GM23338 (cell line): ENCODE measurements around the gene GGNBP2. TPM values are rescaled to one million over a fixed set of nuclear protein-coding genes. Genes with fewer than 3 reads are reported as not detected.

ENCODE experiments used
- ATAC-seq: fragments of 200-7000 bp; cut with Tn5 transposase; 3 replicates; pipeline ENCODE4 v1.9.1; 2020
- DNase-seq: peaks from one replicate; pipeline ENCODE4 v3.0.0-alpha.2; 2015; ENCODE audit warnings: low spot score
- H2AFZ ChIP-seq: fragments of 200-600 bp; sonication (generic); 2 replicates; pipeline ENCODE4 v1.8.0; 2016; ENCODE audit warnings: antibody characterized with exemption, mild to moderate bottlenecking, moderate library complexity
- H3F3A ChIP-seq: fragments of 200-600 bp; sonication (generic); replicated peaks from 2 replicates; pipeline ENCODE4 v1.8.0; 2017; ENCODE audit warnings: antibody characterized with exemption, mixed run types, low read depth
- H3K27ac ChIP-seq: fragments of 200-600 bp; sonication (generic); 2 replicates; pipeline ENCODE4 v1.6.1; 2016; ENCODE audit warnings: low read depth
- H3K27me3 ChIP-seq: fragments of 200-600 bp; sonication (generic); 2 replicates; pipeline ENCODE4 v1.8.0; 2016; ENCODE audit warnings: mild to moderate bottlenecking, mixed run types, moderate library complexity; ENCODE audit not compliant: insufficient read depth
- H3K36me3 ChIP-seq: fragments of 200-600 bp; sonication (generic); 2 replicates; pipeline ENCODE4 v1.8.0; 2016; ENCODE audit warnings: mild to moderate bottlenecking; ENCODE audit not compliant: insufficient read depth
- H3K4me1 ChIP-seq: fragments of 200-600 bp; sonication (generic); 2 replicates; pipeline ENCODE4 v1.8.0; 2016; ENCODE audit warnings: mild to moderate bottlenecking, moderate library complexity; ENCODE audit not compliant: insufficient read depth
- H3K4me2 ChIP-seq: fragments of 200-600 bp; sonication (generic); 2 replicates; pipeline ENCODE4 v1.7.1; 2017; ENCODE audit warnings: mixed run types
- H3K4me3 ChIP-seq: fragments of 200-600 bp; sonication (generic); 2 replicates; pipeline ENCODE4 v1.6.1; 2016; ENCODE audit warnings: mixed run types
- H3K79me2 ChIP-seq: fragments of 200-600 bp; sonication (generic); replicated peaks from 2 replicates; pipeline ENCODE4 v1.8.0; 2017; ENCODE audit warnings: mild to moderate bottlenecking; ENCODE audit not compliant: insufficient read depth
- H3K9me2 ChIP-seq: fragments of 200-600 bp; sonication (generic); 2 replicates; pipeline ENCODE4 v1.8.0; 2017; ENCODE audit not compliant: insufficient read depth
- H4K20me1 ChIP-seq: fragments of 200-600 bp; sonication (generic); replicated peaks from 2 replicates; pipeline ENCODE4 v1.8.0; 2017; ENCODE audit warnings: mild to moderate bottlenecking; ENCODE audit not compliant: insufficient read depth
- H3K27ac Mint-ChIP-seq: 2 replicates; pipeline ENCODE4 v1.8.0; 2020; ENCODE audit warnings: inconsistent platforms, mild to moderate bottlenecking, moderate library complexity, mixed read lengths
- H3K27me3 Mint-ChIP-seq: 3 replicates; pipeline ENCODE4 v1.8.0; 2022; ENCODE audit warnings: low read depth, mild to moderate bottlenecking, moderate library complexity, mixed read lengths, inconsistent platforms; ENCODE audit not compliant: insufficient read depth, poor library complexity
- H3K36me3 Mint-ChIP-seq: 3 replicates; pipeline ENCODE4 v1.8.0; 2021; ENCODE audit warnings: low read depth, mild to moderate bottlenecking, inconsistent platforms, moderate library complexity, mixed read lengths
- H3K4me1 Mint-ChIP-seq: 3 replicates; pipeline ENCODE4 v1.8.0; 2020; ENCODE audit warnings: mild to moderate bottlenecking, inconsistent platforms, mixed read lengths
- H3K4me3 Mint-ChIP-seq: 3 replicates; pipeline ENCODE4 v1.8.0; 2021; ENCODE audit warnings: moderate library complexity, mild to moderate bottlenecking, inconsistent platforms, mixed read lengths
- H3K9me3 Mint-ChIP-seq: 3 replicates; pipeline ENCODE4 v1.8.0; 2020; ENCODE audit warnings: moderate library complexity, mild to moderate bottlenecking, inconsistent platforms, mixed read lengths
- EZH2 ChIP-seq: fragments of 200-600 bp; sonication (generic); IDR thresholded peaks from one replicate; pipeline ENCODE4 v1.8.0; 2017; ENCODE audit warnings: antibody characterized with exemption, mild to moderate bottlenecking, low read depth; ENCODE audit not compliant: unreplicated experiment
- STAT1 ChIP-seq: IDR thresholded peaks from one replicate; pipeline ENCODE4 v1.6.1; 2016; ENCODE audit warnings: antibody characterized with exemption; ENCODE audit not compliant: unreplicated experiment
- ZNF114 ChIP-seq: fragments of 250-450 bp; sonication (Bioruptor Pico); IDR thresholded peaks from 2 replicates; pipeline ENCODE4 v1.5.0; 2020; ENCODE audit warnings: mild to moderate bottlenecking, moderate library complexity
- polyA plus RNA-seq: library from polyadenylated mRNA; unstranded; fragments of >200 nt; fragmentation: Nextera tagmentation; extraction: Ambion mirVana; gene quantifications from 2 replicates; pipeline ENCODE4 v1.2.1, GENCODE V29; 2016
- total RNA-seq: library from RNA; depleted of rRNA; stranded (reverse); fragments of >200 nt; shearing (Covaris generic); gene quantifications from 2 replicates; pipeline ENCODE4 v1.2.3, GENCODE V29; 2014
- TF ChIP-seq, protein P1 (sequence below), 2 experiments: fragments of 200-600 bp in 1 of 2; sonication (generic) in 1 of 2; conservative IDR thresholded peaks; 2 replicates each; pipeline versions ENCODE4 v1.5.1 to v1.6.1; 2016 to 2017; ENCODE audit warnings: antibody characterized with exemption in 2 of 2, low read depth in 2 of 2, mild to moderate bottlenecking in 2 of 2, moderate library complexity in 1 of 2
- TF ChIP-seq, protein P2 (sequence below): IDR thresholded peaks from 2 replicates; pipeline ENCODE4 v1.6.1; 2016; ENCODE audit warnings: antibody characterized with exemption
- TF ChIP-seq, protein P3 (sequence below): IDR thresholded peaks from one replicate; pipeline ENCODE4 v1.6.1; 2018; ENCODE audit warnings: antibody characterized with exemption; ENCODE audit not compliant: unreplicated experiment

The GGNBP2 gene
- total and polyA plus RNA-seq, 2 experiments from 2014 or later: 40.7 to 41.2 TPM

DNA sequence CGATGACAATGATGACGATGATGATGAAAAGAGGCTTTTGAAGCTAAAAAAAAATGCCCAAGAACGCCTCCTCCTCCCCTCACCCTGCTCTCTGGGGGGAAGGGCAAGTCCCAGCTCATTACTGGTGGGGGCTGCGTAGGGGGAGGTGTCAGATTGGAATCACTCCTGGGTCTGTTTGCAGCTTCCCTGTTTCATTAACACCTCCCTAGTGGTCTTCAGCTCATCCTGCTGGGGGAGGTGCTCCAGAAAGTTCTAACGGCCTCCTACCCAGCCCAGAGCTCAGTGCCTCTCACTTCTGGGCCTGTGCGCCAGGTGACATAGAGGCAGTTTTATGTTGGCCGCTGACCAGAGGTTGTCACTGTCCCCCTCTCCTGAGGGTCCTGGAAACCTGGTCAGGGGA lies 69.4 kb downstream of the GGNBP2 start (continued):
- TF ChIP-seq, protein P1, sequence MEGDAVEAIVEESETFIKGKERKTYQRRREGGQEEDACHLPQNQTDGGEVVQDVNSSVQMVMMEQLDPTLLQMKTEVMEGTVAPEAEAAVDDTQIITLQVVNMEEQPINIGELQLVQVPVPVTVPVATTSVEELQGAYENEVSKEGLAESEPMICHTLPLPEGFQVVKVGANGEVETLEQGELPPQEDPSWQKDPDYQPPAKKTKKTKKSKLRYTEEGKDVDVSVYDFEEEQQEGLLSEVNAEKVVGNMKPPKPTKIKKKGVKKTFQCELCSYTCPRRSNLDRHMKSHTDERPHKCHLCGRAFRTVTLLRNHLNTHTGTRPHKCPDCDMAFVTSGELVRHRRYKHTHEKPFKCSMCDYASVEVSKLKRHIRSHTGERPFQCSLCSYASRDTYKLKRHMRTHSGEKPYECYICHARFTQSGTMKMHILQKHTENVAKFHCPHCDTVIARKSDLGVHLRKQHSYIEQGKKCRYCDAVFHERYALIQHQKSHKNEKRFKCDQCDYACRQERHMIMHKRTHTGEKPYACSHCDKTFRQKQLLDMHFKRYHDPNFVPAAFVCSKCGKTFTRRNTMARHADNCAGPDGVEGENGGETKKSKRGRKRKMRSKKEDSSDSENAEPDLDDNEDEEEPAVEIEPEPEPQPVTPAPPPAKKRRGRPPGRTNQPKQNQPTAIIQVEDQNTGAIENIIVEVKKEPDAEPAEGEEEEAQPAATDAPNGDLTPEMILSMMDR (conservative IDR thresholded peaks at IDR 0.05; ENCODE audit: low read depth in 2 of 2): no peak
- no peak for TF ChIP-seq STAT1
- TF ChIP-seq, protein P2, sequence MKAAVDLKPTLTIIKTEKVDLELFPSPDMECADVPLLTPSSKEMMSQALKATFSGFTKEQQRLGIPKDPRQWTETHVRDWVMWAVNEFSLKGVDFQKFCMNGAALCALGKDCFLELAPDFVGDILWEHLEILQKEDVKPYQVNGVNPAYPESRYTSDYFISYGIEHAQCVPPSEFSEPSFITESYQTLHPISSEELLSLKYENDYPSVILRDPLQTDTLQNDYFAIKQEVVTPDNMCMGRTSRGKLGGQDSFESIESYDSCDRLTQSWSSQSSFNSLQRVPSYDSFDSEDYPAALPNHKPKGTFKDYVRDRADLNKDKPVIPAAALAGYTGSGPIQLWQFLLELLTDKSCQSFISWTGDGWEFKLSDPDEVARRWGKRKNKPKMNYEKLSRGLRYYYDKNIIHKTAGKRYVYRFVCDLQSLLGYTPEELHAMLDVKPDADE: no peak
- TF ChIP-seq, protein P3, sequence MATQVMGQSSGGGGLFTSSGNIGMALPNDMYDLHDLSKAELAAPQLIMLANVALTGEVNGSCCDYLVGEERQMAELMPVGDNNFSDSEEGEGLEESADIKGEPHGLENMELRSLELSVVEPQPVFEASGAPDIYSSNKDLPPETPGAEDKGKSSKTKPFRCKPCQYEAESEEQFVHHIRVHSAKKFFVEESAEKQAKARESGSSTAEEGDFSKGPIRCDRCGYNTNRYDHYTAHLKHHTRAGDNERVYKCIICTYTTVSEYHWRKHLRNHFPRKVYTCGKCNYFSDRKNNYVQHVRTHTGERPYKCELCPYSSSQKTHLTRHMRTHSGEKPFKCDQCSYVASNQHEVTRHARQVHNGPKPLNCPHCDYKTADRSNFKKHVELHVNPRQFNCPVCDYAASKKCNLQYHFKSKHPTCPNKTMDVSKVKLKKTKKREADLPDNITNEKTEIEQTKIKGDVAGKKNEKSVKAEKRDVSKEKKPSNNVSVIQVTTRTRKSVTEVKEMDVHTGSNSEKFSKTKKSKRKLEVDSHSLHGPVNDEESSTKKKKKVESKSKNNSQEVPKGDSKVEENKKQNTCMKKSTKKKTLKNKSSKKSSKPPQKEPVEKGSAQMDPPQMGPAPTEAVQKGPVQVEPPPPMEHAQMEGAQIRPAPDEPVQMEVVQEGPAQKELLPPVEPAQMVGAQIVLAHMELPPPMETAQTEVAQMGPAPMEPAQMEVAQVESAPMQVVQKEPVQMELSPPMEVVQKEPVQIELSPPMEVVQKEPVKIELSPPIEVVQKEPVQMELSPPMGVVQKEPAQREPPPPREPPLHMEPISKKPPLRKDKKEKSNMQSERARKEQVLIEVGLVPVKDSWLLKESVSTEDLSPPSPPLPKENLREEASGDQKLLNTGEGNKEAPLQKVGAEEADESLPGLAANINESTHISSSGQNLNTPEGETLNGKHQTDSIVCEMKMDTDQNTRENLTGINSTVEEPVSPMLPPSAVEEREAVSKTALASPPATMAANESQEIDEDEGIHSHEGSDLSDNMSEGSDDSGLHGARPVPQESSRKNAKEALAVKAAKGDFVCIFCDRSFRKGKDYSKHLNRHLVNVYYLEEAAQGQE: no peak

GRCh38 chr17:36614933-36615332 lies 70.2 kb downstream of the GGNBP2 start:
- no peaks in the 10 kb centered on the region; the same call in 1 of the 2 replicates for H3F3A ChIP-seq
- DNase-seq (no peak), ATAC-seq (peak; percentile 46)
- no peaks in the 10 kb centered on the region for H3K36me3 ChIP-seq
- peaks cover 24% of the 10 kb centered on the region for H3K4me1 ChIP-seq
- 0 out of 2 replicates have a peak overlapping the region, but pooled peaks have one; percentile 27 for H3K4me2 ChIP-seq
- TF ChIP-seq, protein P1 (conservative IDR thresholded peaks at IDR 0.05; ENCODE audit: low read depth in 2 of 2): no peak
- TF ChIP-seq EZH2: no peak
- TF ChIP-seq ZNF114 (CRISPR knock-in tag): no peak
- Mint-ChIP-seq H3K4me1 (peaks cover 32% of the 10 kb centered on the region), H3K9me3 (no peaks in the 10 kb centered on the region; the same call in 2 of the 3 replicates), H3K4me3 (no peak overlapping the region; the same call in 2 of the 3 replicates), H3K27me3 (peaks cover 17% of the 10 kb centered on the region), H3K27ac (no peak overlapping the region), H3K36me3 (peaks cover 9% of the 10 kb centered on the region; the same call in 2 of the 3 replicates)
- no peak overlapping the region for H3K27ac ChIP-seq
- H3K9me2 ChIP-seq: no peaks in the 10 kb centered on the region
- H3K4me3 ChIP-seq: no peak overlapping the region
- 0 out of 2 replicates have a peak, but pooled peaks cover 3% of the 10 kb centered on the region for H4K20me1 ChIP-seq
- H2AFZ ChIP-seq: no peak overlapping the region
- no peaks in the 10 kb centered on the region for H3K79me2 ChIP-seq
- H3K27me3 ChIP-seq: no peaks in the 10 kb centered on the region
